Uterus (tissue), 2 donors: ENCODE results near the gene SENP7.

Experiments
- POLR2A ChIP-seq, 2 donors: fragments of 450-650 bp; IDR thresholded peaks; one replicate each; pipeline ENCODE4 v1.6.1; 2016; ENCODE audit warnings: antibody characterized with exemption in 2 of 2, mild to moderate bottlenecking in 1 of 2, moderate library complexity in 1 of 2
- TF ChIP-seq, protein P1 (sequence below), 4 experiments: fragments of 200-600 bp in 2 of 4; fragments of 450-650 bp in 2 of 4; sonication (generic) in 2 of 4; IDR thresholded peaks; one replicate each; pipeline ENCODE4 v1.5.1; 2016 to 2019; ENCODE audit warnings: antibody characterized with exemption in 4 of 4, mild to moderate bottlenecking in 2 of 4, moderate library complexity in 1 of 4

DNA sequence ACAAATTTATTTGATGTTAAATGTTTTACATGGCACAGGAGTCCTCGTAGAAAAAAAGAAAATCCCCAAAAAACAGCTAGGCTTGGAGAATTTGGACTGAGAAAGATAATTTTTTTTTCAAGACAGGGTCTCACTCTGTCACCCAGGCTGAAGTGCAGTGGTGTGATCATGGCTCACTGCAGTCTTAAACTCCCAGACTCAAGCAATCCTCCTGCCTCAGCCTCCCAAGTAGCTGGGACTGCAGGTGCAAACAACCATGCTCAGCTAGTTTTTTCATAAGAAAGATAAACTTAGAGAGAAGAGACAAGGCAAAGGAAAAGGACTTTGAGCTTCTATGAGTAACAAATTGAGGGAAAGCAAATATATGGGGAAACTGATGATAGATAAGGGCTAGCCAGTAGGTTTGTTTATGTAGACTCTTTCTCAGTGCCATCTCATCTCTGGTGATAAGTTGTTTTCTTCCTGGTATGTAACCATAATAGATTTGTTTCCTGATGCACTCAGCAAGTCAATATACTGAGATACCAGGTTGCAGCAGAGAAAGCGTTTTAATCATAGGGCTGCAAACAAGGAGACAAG, 35.6 kb upstream of the SENP7 start:
- TF ChIP-seq, protein P1, sequence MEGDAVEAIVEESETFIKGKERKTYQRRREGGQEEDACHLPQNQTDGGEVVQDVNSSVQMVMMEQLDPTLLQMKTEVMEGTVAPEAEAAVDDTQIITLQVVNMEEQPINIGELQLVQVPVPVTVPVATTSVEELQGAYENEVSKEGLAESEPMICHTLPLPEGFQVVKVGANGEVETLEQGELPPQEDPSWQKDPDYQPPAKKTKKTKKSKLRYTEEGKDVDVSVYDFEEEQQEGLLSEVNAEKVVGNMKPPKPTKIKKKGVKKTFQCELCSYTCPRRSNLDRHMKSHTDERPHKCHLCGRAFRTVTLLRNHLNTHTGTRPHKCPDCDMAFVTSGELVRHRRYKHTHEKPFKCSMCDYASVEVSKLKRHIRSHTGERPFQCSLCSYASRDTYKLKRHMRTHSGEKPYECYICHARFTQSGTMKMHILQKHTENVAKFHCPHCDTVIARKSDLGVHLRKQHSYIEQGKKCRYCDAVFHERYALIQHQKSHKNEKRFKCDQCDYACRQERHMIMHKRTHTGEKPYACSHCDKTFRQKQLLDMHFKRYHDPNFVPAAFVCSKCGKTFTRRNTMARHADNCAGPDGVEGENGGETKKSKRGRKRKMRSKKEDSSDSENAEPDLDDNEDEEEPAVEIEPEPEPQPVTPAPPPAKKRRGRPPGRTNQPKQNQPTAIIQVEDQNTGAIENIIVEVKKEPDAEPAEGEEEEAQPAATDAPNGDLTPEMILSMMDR (IDR thresholded peaks at IDR 0.05): no peak
- no peak for TF ChIP-seq POLR2A (IDR thresholded peaks at IDR 0.05)
